Measurements from ENCODE around the gene CCDC192. TPM values are rescaled to one million over a fixed set of nuclear protein-coding genes. Genes with fewer than 3 reads are reported as not detected.

CCDC192 gene
- total RNA-seq, 4 donors from 2014 or later, result 0.70 to 3.1 (median 2.0) TPM; not detected in 1

DNA sequence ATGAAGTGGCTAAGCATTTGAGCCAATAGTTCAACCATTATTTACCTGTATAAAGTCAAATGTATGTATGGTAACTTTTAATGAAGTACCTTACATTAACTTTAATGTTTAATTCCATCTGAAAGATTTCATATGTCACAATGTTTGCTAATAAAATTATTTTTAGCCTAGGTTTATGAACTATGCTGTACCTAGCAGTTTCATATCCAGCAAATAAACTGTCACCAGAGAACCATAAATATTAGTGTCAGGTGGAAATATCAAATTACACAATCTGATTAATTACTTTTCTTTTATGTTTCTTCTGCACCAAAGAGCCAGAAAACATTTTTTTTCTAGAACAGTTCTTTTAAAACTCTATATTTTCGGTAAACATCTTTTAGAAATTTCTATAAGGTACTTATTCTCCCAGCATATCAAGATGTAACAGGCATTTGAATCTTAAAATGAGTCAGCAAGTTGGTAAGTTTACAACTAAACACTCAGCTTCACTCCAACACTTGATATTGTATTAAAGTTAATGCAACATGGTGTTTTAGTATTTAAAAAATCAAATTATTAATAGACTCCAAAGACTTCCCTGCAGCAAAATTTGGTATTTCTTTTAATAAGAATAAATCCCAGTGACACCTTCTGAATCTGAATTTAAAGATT, 8.5 kb upstream of the CCDC192 start:
- no peak for DNase-seq (ENCODE audit: low spot score in 2 of 2)
- WGBS, result 77% methylated on average over 1 of the region's 1 CpG
- Histone ChIP-seq H3K27ac (no peak overlapping the region), H3K36me3 (no peaks in the 10 kb centered on the region), H3K4me3 (no peak overlapping the region), H3K27me3 (no peaks in the 10 kb centered on the region), H3K9me3 (no peaks in the 10 kb centered on the region), H3K4me1 (no peaks in the 10 kb centered on the region)
- TF ChIP-seq POLR2AphosphoS5 (IDR thresholded peaks at IDR 0.05) (no peak), EP300 (IDR thresholded peaks at IDR 0.05) (no peak), POLR2A (IDR thresholded peaks at IDR 0.05) (no peak)
- TF ChIP-seq, protein P1, sequence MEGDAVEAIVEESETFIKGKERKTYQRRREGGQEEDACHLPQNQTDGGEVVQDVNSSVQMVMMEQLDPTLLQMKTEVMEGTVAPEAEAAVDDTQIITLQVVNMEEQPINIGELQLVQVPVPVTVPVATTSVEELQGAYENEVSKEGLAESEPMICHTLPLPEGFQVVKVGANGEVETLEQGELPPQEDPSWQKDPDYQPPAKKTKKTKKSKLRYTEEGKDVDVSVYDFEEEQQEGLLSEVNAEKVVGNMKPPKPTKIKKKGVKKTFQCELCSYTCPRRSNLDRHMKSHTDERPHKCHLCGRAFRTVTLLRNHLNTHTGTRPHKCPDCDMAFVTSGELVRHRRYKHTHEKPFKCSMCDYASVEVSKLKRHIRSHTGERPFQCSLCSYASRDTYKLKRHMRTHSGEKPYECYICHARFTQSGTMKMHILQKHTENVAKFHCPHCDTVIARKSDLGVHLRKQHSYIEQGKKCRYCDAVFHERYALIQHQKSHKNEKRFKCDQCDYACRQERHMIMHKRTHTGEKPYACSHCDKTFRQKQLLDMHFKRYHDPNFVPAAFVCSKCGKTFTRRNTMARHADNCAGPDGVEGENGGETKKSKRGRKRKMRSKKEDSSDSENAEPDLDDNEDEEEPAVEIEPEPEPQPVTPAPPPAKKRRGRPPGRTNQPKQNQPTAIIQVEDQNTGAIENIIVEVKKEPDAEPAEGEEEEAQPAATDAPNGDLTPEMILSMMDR (IDR thresholded peaks at IDR 0.05), result no peak

DNA sequence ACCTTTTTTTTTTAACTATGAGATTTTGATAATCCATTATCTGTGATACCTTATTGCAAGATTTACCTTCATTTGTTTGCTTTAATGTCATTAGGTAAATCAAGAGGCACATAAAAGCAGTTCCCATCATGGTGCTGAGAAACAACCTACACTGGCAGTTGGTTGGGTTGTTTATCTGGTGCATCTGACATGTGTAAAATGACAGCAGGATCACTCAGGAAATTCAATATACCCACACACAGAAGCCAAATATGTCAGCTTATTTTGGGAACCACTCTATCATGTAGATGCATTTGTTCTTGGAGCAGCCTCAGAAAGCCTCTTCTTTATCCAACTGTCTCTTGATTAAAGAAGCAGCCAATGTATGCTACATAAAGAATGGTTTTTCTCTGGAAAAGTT, 7.8 kb upstream of the CCDC192 start:
- Histone ChIP-seq H3K4me3 (no peak overlapping the region), H3K27me3 (no peaks in the 10 kb centered on the region), H3K9me3 (no peaks in the 10 kb centered on the region), H3K36me3 (no peaks in the 10 kb centered on the region), H3K27ac (no peak overlapping the region), H3K4me1 (no peaks in the 10 kb centered on the region)
- TF ChIP-seq POLR2A (IDR thresholded peaks at IDR 0.05) (no peak), EP300 (IDR thresholded peaks at IDR 0.05) (no peak), POLR2AphosphoS5 (IDR thresholded peaks at IDR 0.05) (no peak)
- TF ChIP-seq, protein P1 (IDR thresholded peaks at IDR 0.05), result no peak
- DNase-seq (ENCODE audit: low spot score in 2 of 2), result no peak

DNA sequence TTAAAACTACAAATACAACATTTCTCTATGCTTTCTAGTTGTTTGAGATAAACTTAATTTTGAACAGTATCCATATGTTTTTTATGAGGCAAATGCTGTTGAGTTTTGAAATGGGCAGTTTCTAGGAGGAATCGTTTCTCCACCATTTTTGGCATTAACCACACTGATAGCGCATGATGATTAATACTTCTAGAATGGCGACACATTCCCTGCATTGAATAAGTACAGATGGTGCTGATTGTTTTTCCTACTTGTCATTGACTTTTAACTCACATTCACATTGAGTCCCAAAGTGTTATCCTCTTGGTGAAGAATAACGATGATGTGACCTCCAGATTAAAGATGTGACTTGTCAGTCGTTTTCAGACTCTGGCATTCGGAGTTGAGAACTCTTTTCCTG, 6.5 kb upstream of the CCDC192 start:
- TF ChIP-seq EP300 (IDR thresholded peaks at IDR 0.05) (no peak), POLR2AphosphoS5 (IDR thresholded peaks at IDR 0.05) (no peak), POLR2A (IDR thresholded peaks at IDR 0.05) (no peak)
- TF ChIP-seq, protein P1 (IDR thresholded peaks at IDR 0.05), result no peak
- no peak for DNase-seq (ENCODE audit: low spot score in 2 of 2)
- Histone ChIP-seq H3K27ac (no peak overlapping the region), H3K4me3 (no peak overlapping the region), H3K9me3 (no peaks in the 10 kb centered on the region), H3K27me3 (no peaks in the 10 kb centered on the region), H3K36me3 (no peaks in the 10 kb centered on the region), H3K4me1 (no peaks in the 10 kb centered on the region)
- 54% methylated on average over 6 of the region's 6 CpGs for WGBS

DNA sequence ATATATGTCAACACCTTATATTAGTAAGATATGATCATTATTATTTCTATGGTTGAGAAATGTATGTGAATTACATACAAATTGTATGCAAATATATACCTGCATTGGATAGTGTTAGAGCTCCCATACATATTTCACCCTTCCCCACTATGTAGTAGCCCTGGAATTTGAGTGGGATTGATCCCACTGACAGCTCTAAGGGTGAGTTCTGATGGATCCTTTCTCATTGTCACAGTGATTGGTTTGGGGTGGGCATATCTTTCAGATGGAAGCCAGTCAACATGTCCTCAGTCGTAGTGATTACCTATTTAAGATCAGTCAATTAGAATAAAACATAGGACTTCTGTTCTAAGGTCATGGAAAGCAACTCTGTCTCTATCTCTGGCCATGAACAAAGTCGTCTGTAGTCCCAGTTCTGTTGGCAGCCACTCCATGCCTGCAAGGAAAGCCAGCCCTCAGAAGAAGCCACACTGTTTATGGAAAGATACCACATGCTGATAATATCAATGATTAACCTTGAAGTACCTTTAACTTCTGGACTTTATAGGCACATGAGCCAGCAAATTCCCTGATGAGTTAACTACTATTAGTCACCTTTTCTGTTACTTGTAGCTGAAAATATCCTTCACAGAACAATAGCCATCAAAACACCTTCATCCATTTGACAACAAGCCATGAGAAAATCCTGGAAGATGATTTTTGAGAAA, 5.1 kb upstream of the CCDC192 start:
- Histone ChIP-seq H3K27me3 (no peaks in the 10 kb centered on the region), H3K36me3 (no peaks in the 10 kb centered on the region), H3K4me1 (no peaks in the 10 kb centered on the region), H3K9me3 (no peaks in the 10 kb centered on the region), H3K27ac (no peak overlapping the region), H3K4me3 (no peak overlapping the region)
- WGBS, result 58% methylated on average over 2 of the region's 2 CpGs
- no peak for TF ChIP-seq POLR2AphosphoS5 (IDR thresholded peaks at IDR 0.05)
- no peak for TF ChIP-seq EP300 (IDR thresholded peaks at IDR 0.05)
- TF ChIP-seq, protein P1 (IDR thresholded peaks at IDR 0.05), result no peak
- TF ChIP-seq POLR2A (IDR thresholded peaks at IDR 0.05), result no peak
- DNase-seq (ENCODE audit: low spot score in 2 of 2), result no peak

DNA sequence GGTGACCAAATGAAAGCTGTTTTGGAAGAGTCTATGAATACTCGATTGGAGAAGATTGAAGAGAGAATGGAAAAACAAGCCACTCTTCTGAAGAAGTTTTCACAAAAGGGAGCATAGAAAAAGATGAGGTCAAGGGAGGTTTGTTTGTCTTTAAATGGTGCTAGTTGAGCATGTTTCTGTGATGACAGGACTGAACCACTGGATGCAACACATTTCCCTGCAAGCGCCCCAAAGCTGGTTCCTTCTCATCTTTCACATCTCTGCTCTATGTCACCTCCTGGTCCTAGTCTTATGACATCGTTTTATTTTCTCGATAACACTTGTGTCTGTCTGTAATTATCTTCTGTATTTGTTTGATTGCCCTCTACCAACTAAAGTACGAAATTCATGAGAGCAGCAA, 3.8 kb upstream of the CCDC192 start:
- WGBS, result 86% methylated on average over 5 of the region's 5 CpGs
- Histone ChIP-seq H3K27ac (no peak overlapping the region), H3K36me3 (no peaks in the 10 kb centered on the region), H3K9me3 (no peaks in the 10 kb centered on the region), H3K4me1 (no peaks in the 10 kb centered on the region), H3K4me3 (no peak overlapping the region), H3K27me3 (no peaks in the 10 kb centered on the region)
- TF ChIP-seq EP300 (IDR thresholded peaks at IDR 0.05) (no peak), POLR2AphosphoS5 (IDR thresholded peaks at IDR 0.05) (no peak), POLR2A (IDR thresholded peaks at IDR 0.05) (no peak)
- TF ChIP-seq, protein P1 (IDR thresholded peaks at IDR 0.05), result no peak
- no peak for DNase-seq (ENCODE audit: low spot score in 2 of 2)

Data from suprapubic skin (tissue), 4 donors.